Stimulated activated naive CD8-positive, alpha-beta T cell treated with anti-CD3 and anti-CD28 coated beads, Interleukin-15, Interleukin-2, amounts not matched to agents 100 U/mL and 50 U/mL, for 24 hours (primary cell): Measurements from ENCODE around the gene SGCE.

Experiments
- ATAC-seq: fragments of 150-1000 bp; cut with Tn5 transposase; one replicate; pipeline ENCODE4 v1.10.0; 2021
- DNase-seq: peaks from one replicate; pipeline ENCODE4 v3.0.0; 2021

The SGCE gene

GRCh38 chr7:94658826-94659225 lies 2.9 kb upstream of the SGCE start:
- DNase-seq: no peak
- ATAC-seq: no peak

- peak; percentile 91 for DNase-seq
These were observed 2.1 kb upstream of the SGCE start for GRCh38 chr7:94657771-94658693.

DNA sequence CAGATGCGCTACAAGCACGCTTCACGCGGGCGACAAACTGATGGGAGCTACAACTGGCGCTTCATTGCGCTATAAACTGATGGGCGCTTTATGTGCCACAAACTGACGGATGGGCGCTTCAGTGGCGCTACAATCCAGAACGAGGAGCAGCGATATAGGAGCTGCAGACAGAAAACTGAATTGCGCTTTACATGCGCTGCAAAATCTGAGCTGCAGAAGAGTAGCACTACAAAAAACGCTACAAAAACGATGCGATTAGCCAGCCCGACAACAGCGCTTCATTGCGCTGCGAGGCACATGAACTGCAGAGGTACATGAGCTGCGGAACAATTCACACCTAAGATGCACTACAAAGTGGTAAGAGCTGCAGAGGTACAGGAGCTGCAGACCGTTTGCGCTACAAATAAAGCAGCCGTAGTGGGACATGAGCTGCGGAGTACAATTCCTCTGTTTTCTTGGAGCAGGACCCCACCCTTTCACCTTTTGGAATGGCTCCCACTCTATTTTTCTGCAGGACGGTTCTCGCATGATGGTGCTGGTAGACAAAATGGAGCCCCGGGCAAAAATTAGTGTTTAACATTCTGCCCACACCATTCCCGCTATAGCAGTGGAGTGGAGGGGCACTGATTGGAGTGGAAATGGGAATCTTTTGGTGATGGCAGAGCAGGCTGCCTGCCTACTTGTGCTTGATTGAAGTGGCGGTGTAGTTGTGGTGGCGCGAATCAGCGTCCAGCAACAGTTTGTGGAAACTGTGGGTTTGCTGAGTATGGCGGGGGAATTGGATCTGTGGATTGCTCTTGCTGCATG lies 1.2 kb upstream of the SGCE start:
- ATAC-seq (no peak), DNase-seq (peak; percentile 9)

More at GRCh38 chr7:94657771-94658693, 2.1 kb upstream of the SGCE start:
- ATAC-seq: peak; percentile 93

DNA sequence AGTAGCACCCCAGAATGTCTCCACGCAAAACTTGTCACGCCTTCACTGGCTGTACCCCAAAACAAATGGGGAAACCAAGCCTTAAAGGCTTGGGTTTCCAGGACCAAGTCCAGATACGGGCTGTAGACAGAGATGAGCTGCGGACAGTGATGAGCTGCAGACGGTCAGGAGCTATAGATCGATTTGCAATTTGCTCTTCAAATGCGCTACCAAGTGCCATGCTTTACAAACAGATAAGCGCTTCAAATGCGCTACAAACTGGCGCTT lies 658 bp upstream of the SGCE start:
- no peak for DNase-seq
- no peak for ATAC-seq

- DNase-seq: no peak
- no peak for ATAC-seq
These were observed 646 bp downstream of the SGCE start for GRCh38 chr7:94655126-94655847.

DNA sequence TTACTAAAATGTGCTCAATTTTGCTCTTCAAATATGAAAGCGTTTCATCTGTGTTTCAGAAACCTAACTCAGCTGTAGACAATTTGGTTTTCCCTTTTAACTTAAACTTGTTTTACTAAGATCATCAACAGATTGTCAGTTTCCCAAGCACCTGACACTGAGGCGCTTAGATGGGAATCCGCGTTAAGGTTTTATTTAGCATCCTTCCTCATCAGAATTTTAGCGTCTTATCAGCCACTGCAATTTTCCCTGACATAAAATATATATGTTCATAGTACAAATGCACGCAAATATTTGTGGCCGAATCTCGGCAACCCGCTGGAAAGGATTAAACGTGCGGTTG lies 1.2 kb downstream of the SGCE start:
- DNase-seq: no peak
- ATAC-seq: no peak

- ATAC-seq (no peak), DNase-seq (no peak)
These were observed 5.5 kb downstream of the SGCE start for GRCh38 chr7:94650147-94651051.

DNA sequence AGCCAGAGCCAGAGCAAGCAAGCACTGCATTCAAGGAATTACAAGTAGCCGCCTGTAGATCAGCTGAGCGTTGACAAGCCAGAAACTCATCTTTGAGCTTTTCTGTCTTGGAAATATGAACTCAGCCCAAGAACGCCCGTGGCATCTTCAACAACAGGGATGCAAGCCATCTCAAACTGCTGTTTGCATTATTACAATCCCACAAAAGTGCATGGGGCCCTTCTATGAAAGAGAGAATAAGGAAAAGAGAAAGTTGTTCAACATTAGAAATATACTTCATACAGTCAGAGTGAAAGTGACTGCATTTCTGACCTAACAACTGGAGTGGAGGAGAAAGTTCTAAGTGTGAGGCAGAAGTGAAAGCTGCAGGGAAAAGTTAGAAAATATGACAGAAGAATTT lies 6.5 kb downstream of the SGCE start:
- DNase-seq (no peak), ATAC-seq (no peak)

GRCh38 chr7:94648731-94649130 lies 7.2 kb downstream of the SGCE start:
- no peak for ATAC-seq
- no peak for DNase-seq

DNA sequence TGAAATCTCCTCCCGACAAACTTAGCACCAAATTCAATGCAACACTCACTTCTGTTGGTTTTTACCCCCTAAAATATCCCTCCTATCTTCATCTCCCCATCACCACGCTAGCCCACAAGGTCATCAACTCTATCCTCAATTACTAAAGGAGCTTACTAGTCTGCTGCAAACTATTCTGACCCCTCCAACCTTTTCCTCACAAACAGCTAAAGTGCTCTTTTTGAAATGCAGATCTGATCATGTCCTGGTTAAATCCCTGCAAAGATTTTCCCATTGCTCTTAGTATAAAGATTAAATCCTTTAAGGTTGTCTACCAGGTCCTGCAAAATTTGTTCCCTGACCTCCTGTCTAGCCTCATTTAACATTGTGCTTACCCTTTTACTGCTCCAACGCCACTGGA lies 8.6 kb downstream of the SGCE start:
- ATAC-seq: no peak
- DNase-seq: no peak

GRCh38 chr7:94643771-94644545 lies 12.0 kb downstream of the SGCE start:
- ATAC-seq (no peak), DNase-seq (no peak)

DNA sequence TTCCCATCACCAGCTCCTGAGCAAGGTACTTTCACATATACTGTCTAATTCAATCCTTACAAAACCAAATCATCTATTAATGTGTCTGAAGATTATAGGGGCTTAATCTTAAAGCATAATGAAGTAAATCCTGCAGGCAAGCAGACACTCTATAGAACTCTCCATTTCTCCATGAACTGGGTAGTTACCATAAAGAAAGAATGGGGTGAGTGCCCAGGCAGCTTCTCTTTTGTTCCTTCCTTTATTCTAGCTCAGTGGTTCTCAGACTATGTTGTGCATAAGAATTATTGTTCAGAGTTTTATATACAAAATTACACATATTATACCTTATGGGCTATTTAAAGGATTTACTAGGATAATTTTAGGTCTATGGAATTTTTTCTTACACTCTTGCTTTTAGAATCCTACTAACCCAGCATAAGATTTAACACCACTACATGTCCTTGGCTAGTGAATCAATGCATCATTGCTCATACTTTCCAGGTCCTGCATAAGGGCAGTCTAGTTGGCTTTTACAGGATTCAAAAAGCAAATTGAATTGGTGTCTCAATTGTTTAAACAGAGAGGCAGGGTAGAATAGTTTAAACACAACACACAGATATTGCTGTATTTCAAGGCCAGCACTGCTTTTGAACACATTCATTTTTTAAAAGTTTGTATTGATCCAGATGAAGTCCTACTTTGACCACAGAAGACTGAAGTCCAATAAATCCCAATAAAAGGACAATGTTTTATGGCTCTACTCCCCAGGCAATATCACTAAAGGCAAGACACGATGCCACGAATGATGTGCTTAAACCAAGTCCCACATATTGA lies 12.9 kb downstream of the SGCE start:
- ATAC-seq: no peak
- DNase-seq: no peak

DNA sequence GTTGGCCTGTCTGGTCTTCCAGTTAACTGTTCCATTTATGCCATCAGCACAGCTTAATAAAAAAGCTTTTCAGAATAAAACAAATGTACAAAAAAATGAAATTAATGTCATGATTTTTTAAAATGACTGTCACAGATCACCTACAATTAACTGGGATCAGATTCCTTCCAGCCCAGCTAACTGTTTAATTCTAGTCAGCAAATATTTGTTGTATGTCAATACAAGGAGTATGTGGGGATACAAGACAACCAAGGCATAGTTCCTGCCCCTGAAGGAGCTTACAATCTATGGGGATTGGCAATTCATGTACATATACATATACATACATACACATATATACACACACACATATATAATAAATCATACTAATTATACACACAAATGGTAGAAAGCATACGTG lies 16.5 kb downstream of the SGCE start:
- no peak for DNase-seq
- no peak for ATAC-seq

- ATAC-seq: no peak
- DNase-seq: no peak
These were observed 20.2 kb downstream of the SGCE start for GRCh38 chr7:94635687-94636086.

DNA sequence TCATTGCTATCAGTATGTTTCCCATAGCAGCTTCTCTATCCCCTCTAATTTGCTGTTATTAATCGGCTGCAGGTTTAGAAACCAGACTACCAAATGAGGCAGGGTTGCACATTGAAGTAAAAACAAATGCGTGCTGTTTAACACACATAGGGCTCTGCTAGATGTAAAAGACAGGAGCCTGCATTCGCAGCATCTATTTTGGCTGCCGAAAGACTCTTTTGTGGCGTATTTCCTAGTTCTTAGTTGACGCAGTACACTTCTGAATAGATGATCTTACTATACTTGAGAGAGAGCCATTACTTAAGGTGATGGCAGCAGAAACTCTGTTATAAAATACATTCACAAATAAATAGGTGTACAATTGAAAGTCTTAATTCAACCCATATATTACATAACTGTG lies 21.4 kb downstream of the SGCE start:
- no peak for ATAC-seq
- DNase-seq: no peak

DNA sequence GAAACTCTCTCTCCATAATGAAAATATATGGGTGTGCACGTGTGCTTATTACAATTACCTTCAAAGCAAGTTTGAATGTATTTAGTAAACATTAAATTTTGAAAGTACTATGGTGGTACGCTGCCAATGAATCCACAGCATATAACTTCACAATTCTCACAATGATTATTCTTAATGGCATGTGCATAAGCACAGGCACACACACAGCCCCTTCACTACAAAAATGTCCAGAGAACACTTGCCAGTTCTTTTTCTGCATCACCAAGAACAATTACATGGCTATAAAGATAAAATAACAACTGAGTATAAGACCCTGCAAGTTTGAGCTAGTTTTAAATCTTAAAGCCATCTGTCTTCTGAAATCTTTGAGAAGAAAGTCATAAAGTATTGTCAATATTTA lies 22.2 kb downstream of the SGCE start:
- no peak for DNase-seq
- no peak for ATAC-seq

GRCh38 chr7:94633014-94633341 lies 23.0 kb downstream of the SGCE start:
- no peak for DNase-seq
- no peak for ATAC-seq

- no peak for DNase-seq
- ATAC-seq: peak; percentile 59
These were observed 23.5 kb downstream of the SGCE start for GRCh38 chr7:94632338-94633013.

DNA sequence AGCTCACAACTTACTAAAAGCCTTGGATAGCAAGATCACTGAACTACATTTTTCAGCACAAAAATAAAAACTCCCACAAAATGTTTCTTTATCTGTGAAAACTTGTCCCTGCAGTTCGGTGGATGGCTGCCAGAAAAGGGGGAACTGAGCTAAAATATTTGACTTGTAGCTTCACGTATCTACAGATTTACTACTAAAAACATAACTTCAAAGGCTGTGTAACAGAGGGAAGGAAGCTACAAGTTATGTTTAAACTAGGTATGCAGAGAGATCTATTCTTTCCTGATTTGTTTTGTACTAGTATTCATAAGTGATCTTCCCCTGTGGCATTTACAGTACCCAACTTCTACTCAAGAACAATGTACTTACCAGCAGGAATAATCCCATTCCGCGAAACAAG lies 25.1 kb downstream of the SGCE start:
- ATAC-seq: no peak
- no peak for DNase-seq

- no peak for ATAC-seq
- DNase-seq: no peak
These were observed 32.1 kb downstream of the SGCE start for GRCh38 chr7:94623820-94624219.
